Left renal pelvis (tissue), 4 donors: Measurements from ENCODE around the gene CAVIN2. TPM values are rescaled to one million over a fixed set of nuclear protein-coding genes. Genes with fewer than 3 reads are reported as not detected.

Experiments used
- DNase-seq, 4 donors: peaks; one replicate each; pipeline ENCODE4 v3.0.0-alpha.2; 2013; ENCODE audit warnings: low read depth in 4 of 4, low spot score in 3 of 4
- polyA plus RNA-seq, 4 donors: library from polyadenylated mRNA; unstranded; fragments of 120-200 nt; gene quantifications; one replicate each; pipeline ENCODE4 v1.2.1, GENCODE V29; 2013; ENCODE audit not compliant: insufficient read length in 4 of 4

The CAVIN2 gene, protein sequence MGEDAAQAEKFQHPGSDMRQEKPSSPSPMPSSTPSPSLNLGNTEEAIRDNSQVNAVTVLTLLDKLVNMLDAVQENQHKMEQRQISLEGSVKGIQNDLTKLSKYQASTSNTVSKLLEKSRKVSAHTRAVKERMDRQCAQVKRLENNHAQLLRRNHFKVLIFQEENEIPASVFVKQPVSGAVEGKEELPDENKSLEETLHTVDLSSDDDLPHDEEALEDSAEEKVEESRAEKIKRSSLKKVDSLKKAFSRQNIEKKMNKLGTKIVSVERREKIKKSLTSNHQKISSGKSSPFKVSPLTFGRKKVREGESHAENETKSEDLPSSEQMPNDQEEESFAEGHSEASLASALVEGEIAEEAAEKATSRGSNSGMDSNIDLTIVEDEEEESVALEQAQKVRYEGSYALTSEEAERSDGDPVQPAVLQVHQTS
- 10 to 100 TPM; 24.9 to 47.6 (median 41.3) TPM for polyA plus RNA-seq

DNA sequence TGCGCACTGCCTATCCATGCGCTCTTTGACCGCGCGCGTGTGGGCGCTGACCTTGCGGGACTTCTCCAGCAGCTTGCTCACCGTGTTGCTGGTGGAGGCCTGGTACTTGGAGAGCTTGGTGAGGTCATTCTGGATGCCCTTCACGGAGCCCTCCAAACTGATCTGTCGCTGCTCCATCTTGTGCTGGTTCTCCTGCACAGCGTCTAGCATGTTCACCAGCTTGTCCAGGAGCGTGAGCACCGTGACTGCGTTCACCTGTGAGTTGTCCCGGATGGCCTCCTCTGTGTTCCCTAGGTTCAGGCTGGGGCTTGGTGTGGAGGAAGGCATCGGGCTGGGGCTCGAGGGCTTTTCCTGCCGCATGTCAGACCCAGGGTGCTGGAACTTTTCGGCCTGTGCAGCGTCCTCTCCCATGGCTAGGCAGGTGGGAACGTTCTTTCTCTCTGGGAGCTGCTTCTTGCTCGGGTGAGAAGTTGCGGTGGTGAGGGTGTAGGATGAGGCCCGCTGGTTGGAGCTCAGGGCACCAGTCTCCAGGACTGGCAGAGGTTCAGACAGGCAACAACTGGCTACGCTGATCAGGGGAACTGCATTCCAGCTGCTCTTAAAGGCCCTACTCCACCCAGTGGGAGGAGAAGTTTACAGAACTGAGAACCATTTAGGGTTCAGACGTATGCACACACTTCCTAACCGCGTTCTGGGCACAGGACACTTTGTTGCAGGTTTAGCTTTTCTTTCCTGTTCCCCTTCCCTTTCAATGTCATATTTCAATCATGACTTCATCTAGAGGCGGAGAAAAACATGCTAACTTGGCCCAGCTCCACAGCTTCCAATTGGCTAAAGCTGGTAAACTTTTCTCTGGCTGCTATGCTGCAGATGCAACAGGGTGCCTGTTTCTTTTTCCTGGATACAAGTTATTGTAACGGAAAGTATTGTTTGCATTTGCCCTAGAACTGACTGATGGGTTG, at the start of gene CAVIN2:
CAVIN2 (minus strand) TSS at position 574 of the 962 bp plus-strand sequence; CDS start at position 411, 163 bp downstream.
- DNase-seq = no peak

DNA sequence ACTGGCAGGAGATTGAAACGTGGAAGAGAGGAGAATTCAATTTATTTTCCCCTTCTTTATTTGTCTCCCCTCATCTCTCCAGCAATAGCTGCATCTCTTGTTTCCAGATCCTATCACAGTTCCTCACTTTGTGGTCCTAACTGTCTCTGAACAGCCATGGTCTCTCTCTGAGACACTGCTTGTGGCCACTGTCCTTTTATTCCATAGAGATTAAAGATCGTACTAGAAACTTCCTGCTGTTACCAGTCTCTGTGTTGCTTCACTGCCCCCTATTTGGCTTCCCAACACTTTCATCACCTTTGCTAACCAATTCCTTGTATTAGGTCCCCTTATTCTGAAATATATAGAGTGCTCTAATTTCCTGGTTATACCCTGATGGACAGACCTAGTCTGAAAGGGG, 48.9 kb upstream of the CAVIN2 start:
- DNase-seq = no peak

DNA sequence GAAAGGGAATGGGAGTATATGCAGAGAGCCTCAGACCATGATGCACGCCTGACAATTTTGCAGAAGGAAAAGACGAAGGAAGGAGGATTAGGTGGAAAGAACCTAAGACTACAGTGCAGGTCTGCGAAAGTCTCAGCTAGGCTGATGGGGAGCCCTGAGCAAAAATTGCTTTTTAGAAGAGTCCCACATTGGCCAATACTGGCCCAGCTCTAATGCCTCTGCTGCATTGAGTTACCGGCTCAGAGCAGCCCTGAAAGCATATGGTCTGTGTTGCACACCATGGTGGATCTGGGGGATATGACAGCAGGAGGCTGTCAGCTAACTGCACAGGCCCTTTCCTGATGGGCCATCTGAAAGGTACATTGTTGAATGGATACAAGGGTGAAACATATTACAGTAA, 48.3 kb upstream of the CAVIN2 start:
- no peak for DNase-seq

DNA sequence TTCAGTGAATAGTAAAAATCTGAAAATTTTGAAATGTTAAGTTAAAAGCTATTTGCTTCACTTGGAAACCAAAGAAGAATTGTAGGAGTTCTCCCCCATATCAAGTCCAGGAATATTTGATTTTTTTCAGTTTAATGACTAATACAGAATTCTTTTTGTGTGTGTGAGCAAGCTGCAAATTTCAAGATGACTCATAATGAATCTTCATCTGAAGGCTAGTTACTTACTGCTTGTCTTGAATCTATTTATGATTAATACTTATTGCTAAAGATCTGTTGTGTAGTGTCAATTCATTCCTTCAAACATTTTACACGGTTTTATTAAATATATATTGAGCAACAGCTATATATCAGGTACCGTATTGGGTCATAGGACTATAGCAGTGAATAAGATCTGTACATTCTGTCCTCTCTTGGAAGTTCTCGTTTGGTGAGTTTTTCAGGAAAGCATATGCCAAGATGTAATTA, 47.8 kb upstream of the CAVIN2 start:
- DNase-seq = no peak

DNA sequence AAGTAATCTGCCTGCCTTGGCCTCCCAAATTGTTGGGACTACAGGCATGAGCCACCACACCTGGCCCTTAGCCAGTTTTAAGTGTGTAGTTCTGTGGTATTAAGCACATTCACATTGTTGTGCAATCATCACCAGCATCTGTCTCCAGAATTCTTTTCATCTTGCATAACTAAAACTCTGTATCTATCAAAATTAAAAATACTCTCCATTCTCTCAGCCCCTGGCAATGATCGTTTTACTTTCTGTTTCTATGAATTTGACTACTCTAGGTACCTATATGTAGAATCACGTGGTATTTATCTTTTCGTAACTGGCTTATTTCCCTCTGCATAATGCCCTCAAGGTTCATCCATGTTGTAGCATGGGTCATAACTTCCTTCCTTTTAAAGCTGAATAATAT, 45.5 kb upstream of the CAVIN2 start:
- no peak for DNase-seq

DNA sequence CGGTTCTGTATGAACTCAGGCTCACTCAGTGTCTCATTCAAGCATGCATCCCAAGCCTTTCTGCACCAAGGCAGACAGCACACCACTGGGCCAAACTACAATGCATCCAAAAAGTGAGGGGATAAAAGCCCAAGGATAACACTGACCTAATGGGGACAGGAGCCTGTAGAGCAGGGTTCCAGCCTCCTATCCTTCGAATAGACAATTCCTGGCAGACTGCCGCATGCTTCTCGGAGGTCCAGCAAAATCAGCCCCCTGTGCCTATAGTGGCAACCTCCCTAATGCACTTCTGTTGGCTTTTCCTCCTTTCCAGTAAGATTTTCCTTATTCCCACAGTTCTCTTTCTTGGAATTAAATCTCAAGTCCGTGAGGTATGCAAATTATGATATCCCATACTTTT, 44.8 kb upstream of the CAVIN2 start:
- no peak for DNase-seq

DNA sequence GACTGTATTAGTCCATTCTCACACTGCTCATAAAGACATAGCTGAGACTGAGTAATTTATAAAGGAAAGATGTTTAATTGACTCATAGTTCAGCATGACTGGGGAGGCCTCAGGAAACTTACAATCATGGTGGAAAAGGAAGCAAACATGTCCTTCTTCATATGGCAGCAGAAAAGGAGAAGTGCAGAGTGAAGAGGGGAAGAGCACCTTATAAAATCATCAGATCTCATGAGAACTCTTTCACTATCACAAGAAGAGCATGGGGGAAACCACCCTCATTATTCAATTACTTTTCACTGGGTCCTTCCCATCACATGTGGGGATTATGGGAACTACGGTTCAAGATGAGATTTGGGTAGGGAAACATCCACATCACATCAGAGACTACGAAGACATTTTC, 43.0 kb upstream of the CAVIN2 start:
- DNase-seq = no peak

DNA sequence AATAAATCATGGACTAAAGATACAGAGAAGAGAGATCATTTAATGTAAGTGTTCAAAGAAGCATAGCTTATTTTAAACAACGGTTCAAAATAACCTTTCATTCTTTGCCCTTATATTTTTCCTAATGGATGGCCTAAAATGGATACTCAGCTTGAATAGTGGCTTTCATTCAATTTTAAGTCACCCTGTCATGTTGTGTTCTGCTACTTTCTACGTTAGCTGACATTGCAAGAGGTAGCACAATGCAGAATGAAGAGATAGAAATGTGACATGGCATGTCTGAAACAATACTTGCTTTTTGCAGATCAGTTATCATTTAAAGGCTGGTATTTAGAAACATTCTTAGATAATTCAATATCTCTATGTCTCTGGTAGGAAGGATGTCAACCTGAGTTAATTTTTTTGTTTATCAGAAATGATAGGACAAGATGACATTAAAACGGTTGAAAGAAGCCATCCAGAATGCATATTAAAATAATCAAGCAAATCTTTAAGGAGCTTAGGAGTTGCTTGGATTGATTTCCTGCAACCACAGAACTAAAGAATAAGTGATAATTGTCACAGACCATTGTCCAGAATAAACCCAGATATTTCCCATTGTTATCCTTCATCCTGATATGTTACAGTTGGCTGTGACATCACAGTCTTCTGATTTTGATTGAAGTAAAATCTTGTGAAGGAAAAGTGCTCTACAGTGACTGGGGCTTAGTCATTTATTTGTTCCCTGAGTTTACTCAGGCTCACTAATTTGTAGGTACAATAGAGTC, 41.7 kb upstream of the CAVIN2 start:
- no peak for DNase-seq

DNA sequence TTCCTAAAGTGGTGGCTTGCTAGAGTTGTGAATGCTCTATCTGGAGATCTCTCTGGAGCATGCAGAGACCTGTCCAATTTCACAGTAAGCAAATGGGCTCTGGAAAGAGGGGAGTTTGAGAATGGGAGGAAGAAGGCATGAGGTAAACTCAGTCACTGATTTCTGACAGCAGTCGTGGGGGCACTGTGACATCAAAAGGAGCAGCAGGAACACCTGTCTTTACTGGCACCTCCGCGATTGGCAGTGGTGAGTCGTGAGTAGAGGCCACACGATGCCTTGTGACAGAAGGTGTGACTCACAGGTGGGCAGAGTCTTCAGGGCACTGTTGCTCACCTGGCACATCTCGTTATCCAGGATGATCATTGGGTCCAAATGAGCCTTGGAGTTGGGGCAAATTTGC, 38.8 kb upstream of the CAVIN2 start:
- no peak for DNase-seq

DNA sequence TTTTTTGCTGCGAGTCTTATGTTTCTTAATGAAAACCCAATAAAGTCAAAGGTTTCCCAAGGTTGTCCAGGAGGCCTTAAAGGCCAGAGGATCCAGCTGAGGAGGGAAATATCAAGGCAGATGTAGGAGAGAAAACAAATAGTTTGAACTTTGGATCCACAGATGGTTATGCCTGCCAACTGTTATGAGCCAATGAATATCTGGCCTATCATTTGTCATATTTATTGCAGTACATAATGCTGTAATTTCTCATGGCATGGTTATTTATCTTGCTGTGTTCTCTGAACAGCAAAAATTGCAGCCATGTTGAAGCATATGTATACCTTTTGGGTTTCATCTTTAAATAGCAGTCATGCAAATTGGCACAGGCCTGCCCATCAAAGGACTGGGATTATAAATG, 38.2 kb upstream of the CAVIN2 start:
- no peak for DNase-seq

DNA sequence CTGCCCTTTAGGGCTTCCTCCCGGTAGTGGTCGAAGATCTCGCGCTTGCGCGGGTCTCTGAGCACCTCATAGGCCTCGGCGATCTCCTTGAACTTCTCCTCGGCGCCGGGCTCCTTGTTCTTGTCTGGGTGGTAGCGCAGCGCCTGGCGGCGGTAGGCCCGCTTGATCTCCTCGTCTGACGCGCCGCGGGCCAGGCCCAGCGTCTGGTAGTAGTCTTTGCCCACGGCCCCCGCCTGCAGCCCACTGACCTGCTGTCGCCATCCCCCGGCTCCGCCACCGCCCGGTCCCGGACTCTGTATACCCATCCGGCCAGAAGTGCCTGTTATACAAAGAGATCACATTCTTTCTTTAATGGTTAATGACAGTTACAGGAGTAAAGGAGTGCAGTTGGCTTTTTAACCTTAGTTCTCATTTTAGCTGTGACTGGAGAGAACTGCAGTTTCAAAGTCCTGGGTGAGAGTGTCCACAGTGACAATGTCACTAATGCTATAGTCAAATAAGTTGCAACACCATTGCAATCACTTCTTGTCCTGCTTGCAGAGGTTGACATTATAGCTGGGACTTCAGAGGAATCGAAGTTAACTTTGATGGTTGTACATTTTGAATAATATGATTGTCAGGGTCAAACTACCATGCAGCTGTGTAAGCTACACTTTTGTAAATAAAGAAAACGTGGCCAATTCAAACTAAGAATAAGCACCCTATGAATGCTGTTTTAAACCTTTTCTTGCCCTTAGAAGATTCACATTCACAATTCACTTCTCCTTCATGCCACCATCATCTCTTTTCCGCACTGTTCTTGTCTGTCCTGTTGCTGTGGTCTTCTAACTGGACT, 35.3 kb upstream of the CAVIN2 start:
- DNase-seq = no peak

DNA sequence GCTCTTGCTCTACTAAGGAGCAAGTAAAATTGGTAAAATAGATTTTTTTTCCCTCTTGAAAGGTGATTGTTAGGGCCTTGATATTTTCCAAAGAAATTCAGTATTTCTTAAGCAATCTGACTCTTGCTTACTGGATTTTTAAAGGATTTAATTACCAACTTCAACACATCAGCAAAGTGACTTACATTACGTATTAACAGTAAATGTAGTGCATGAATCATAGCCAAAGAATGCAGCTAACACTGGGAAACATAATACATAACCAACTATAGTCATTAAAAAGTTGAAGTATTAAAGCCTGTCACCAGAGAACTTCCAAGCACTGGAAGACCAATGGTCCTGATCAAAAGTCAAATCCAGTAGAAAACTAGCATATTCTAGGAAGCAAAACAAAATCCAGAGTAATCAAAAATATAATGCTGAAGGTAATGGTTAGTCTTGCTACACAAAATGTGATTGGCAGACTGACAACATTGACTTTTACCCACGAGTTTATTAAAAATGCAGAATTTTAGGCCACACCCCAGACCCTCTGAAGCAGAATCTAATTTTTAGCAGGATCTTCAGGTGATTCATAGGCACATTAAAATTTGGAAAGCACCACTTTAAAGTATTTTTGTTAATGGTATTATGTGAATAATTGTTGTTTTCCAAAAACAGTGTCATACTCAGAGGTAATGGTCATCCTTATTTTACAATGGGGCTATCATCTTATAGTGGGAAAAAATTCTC, 31.8 kb upstream of the CAVIN2 start:
- no peak for DNase-seq

DNA sequence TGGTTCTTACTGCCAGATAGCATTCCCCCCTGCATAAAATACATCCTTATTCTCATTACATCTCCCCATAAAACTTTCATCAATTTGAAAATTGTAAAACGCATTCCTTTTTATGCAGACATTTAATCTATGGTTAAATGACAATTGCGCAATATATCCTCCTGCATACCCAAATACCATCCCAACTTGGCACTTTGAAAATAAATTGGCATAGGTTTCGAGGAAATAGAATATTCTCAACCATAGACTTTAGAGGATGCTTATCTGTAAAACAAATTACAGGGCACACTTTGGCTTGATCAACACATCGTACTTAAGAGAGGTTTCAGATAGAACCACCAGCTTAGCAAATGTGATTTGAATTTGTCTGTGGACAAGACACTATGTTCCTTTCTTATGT, 31.0 kb upstream of the CAVIN2 start:
- DNase-seq = no peak

DNA sequence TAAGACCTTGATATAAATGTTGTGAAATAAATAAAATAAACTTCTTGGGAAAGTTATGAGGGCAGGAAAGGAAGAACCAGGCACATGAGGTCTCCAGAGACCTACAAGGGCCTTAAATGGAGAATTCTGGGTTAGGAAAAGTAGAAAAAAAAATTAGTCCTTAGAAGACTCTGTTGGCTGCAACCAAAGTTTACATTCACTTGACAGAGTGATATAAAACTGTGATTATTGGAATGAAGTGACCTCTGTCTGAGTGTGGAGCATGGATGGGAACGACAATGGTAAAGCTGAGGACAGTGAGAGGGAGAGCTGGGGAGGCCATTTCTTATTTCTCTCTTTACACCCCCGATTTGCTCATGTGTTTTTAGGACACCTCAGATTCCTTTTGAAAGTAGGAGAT, 29.0 kb upstream of the CAVIN2 start:
- DNase-seq = no peak

DNA sequence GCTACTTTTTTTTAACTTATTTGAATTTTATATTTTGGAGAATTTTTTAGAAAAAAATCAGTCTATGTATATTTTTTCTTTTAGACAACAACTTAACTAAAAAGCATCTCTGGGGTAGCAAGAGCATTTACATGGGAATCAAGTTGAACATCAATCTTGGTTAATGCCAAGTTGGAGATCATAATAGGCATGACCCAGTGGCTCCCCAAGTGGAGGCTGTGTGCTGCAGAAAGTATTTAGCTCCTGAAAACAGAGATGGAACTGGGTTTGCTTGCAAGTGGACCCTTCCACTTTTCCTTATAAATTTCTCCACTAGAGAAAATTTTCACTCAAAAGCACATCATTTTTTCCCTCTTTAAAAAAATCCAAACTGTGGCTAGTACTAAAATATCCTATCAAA, 23.9 kb upstream of the CAVIN2 start:
- DNase-seq = no peak

DNA sequence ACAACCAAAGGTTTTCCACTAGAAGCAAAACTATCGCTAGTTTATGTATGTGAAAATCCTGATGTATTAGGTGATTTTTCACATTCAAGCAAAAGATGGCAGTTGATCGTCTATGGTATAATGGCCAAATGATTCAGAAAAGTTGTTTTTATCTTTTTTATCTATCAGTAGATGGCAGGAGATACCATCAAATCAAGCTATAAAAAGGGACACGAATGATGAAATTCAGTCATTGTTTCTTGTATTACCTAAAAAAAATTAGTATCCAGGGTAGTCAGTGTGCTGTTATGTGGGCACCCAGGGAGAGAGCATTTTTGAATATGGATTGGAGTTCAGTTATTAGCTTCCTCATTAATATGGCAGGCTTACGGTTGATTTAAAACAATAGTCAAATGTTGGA, 22.9 kb upstream of the CAVIN2 start:
- no peak for DNase-seq

DNA sequence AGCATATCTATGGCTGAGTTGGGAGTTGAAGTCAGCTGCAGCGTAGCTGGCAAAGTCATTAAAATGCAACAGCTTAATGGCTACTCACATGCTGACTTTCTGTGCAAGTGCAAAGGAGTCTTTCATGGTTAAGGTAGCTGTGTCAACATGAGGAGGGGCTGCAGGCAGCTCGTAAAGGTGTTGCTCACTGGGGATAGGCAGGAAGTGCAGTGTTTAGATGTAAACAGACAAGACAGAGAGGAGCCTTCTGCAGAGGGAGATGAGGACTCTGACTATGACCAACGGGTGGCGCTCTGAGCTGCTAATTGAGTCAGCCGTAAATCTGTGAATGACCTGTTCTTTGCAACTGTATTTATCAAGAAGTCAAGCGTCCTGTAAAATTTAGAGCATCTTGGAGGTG, 22.3 kb upstream of the CAVIN2 start:
- DNase-seq = no peak

DNA sequence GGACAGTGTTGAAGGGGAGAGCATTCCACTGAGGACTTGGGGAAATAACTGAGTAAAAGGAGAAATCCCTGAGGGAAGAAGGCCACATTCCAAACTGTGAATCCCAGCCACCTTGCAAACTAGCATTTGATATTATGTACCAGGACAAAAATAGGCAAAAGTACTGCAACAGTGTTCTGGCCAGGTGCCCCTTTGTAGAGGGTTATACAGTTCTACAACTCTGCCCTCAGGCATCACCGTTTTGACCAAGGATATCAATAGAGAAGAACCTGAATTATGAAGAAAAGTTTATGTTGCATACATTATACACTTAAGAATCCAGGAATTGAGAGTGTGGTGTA, 20.6 kb upstream of the CAVIN2 start:
- no peak for DNase-seq
